Measurements from ENCODE around the gene RGS12. TPM values are rescaled to one million over a fixed set of nuclear protein-coding genes. Genes with fewer than 3 reads are reported as not detected.

Gene RGS12
- total RNA-seq, 1 donor from 2014 or later, result 69.5 TPM

GRCh38 chr4:3269105-3269927, 23.5 kb upstream of the RGS12 start:
- Mint-ChIP-seq H3K27ac (ENCODE audit: unreplicated experiment) (no peak overlapping the region), H3K4me1 (no peaks in the 10 kb centered on the region), H3K9me3 (no peaks in the 10 kb centered on the region), H3K27me3 (ENCODE audit: low read depth) (no peaks in the 10 kb centered on the region), H3K4me3 (no peak overlapping the region), H3K36me3 (ENCODE audit: low read depth) (no peaks in the 10 kb centered on the region)
- no peak for TF ChIP-seq CTCF (conservative IDR thresholded peaks at IDR 0.05)
- DNase-seq (ENCODE audit: low read depth, low spot score), result no peak

GRCh38 chr4:3269991-3270611, 22.7 kb upstream of the RGS12 start:
- Mint-ChIP-seq H3K27me3 (ENCODE audit: low read depth) (no peaks in the 10 kb centered on the region), H3K4me3 (no peak overlapping the region), H3K9me3 (no peaks in the 10 kb centered on the region), H3K36me3 (ENCODE audit: low read depth) (no peaks in the 10 kb centered on the region), H3K27ac (ENCODE audit: unreplicated experiment) (no peak overlapping the region), H3K4me1 (no peaks in the 10 kb centered on the region)
- DNase-seq (ENCODE audit: low read depth, low spot score), result no peak
- TF ChIP-seq CTCF (conservative IDR thresholded peaks at IDR 0.05), result no peak

- no peak for DNase-seq (ENCODE audit: low read depth, low spot score)
- Mint-ChIP-seq H3K27me3 (ENCODE audit: low read depth) (no peaks in the 10 kb centered on the region), H3K4me3 (no peak overlapping the region), H3K4me1 (no peaks in the 10 kb centered on the region), H3K9me3 (no peaks in the 10 kb centered on the region), H3K27ac (ENCODE audit: unreplicated experiment) (no peak overlapping the region), H3K36me3 (ENCODE audit: low read depth) (no peaks in the 10 kb centered on the region)
- no peak for TF ChIP-seq CTCF (conservative IDR thresholded peaks at IDR 0.05)
Measured at GRCh38 chr4:3271131-3271530, 21.7 kb upstream of the RGS12 start.

- Mint-ChIP-seq H3K36me3 (ENCODE audit: low read depth) (peaks cover 4% of the 10 kb centered on the region), H3K27me3 (ENCODE audit: low read depth) (no peaks in the 10 kb centered on the region), H3K4me3 (no peak overlapping the region), H3K9me3 (peaks cover 8% of the 10 kb centered on the region), H3K4me1 (no peaks in the 10 kb centered on the region), H3K27ac (ENCODE audit: unreplicated experiment) (no peak overlapping the region)
- TF ChIP-seq CTCF (conservative IDR thresholded peaks at IDR 0.05), result no peak
- no peak for DNase-seq (ENCODE audit: low read depth, low spot score)
Measured at GRCh38 chr4:3276986-3277385, 15.8 kb upstream of the RGS12 start.

GRCh38 chr4:3280466-3280865, 12.4 kb upstream of the RGS12 start:
- DNase-seq (ENCODE audit: low read depth, low spot score), result no peak

More at GRCh38 chr4:3280466-3280865, 12.4 kb upstream of the RGS12 start:
- H3K27me3 Mint-ChIP-seq (ENCODE audit: low read depth), result no peaks in the 10 kb centered on the region
- H3K9me3 Mint-ChIP-seq, result peaks cover 8% of the 10 kb centered on the region
- H3K27ac Mint-ChIP-seq (ENCODE audit: unreplicated experiment), result no peak overlapping the region
- no peak for TF ChIP-seq CTCF (conservative IDR thresholded peaks at IDR 0.05)
- H3K4me3 Mint-ChIP-seq, result no peak overlapping the region
- no peaks in the 10 kb centered on the region for H3K4me1 Mint-ChIP-seq
- H3K36me3 Mint-ChIP-seq (ENCODE audit: low read depth), result peaks cover 4% of the 10 kb centered on the region

Measured in neural crest cell (in vitro differentiated cells).